Esophagus (tissue), 2 donors: ENCODE data around the gene MYZAP. TPM values are rescaled to one million over a fixed set of nuclear protein-coding genes. Genes with fewer than 3 reads are reported as not detected.

Source experiments
- H3K27ac ChIP-seq, 2 donors: one replicate each; pipeline ENCODE4 v1.5.1; 2013; ENCODE audit warnings: low read depth in 2 of 2, mild to moderate bottlenecking in 2 of 2, inconsistent platforms in 1 of 2, low read length in 1 of 2, moderate library complexity in 1 of 2
- H3K27me3 ChIP-seq, 2 donors: one replicate each; pipeline ENCODE4 v1.6.1; 2013; ENCODE audit warnings: low read length in 2 of 2, control low read depth in 1 of 2, mild to moderate bottlenecking in 1 of 2; ENCODE audit not compliant: insufficient read depth in 2 of 2, control insufficient read depth in 1 of 2
- H3K36me3 ChIP-seq, 2 donors: one replicate each; pipeline ENCODE4 v1.6.1; 2013; ENCODE audit warnings: low read length in 1 of 2; ENCODE audit not compliant: control insufficient read depth in 2 of 2, insufficient read depth in 2 of 2
- H3K4me1 ChIP-seq, 2 donors: one replicate each; pipeline ENCODE4 v1.6.1; 2013; ENCODE audit warnings: low read length in 1 of 2; ENCODE audit not compliant: control insufficient read depth in 2 of 2, insufficient read depth in 2 of 2
- H3K4me3 ChIP-seq, 2 donors: one replicate each; pipeline ENCODE4 v1.5.1; 2013; ENCODE audit warnings: low read length in 2 of 2, mild to moderate bottlenecking in 2 of 2, low read depth in 1 of 2, moderate library complexity in 1 of 2
- H3K9me3 ChIP-seq, 2 donors: one replicate each; pipeline ENCODE4 v1.6.1; 2013; ENCODE audit warnings: mild to moderate bottlenecking in 2 of 2, low read depth in 1 of 2, low read length in 1 of 2, moderate library complexity in 1 of 2; ENCODE audit not compliant: control insufficient read depth in 2 of 2, insufficient read depth in 1 of 2
- WGBS, 2 donors: extraction: QIAGEN DNeasy Blood & Tissue Kit; methylation state at CpG; one replicate each; pipeline ENCODE4 v1.1.7; 2013; 5-methylcytosine and 5-hydroxymethylcytosine counted together
- polyA plus RNA-seq, 2 donors: library from polyadenylated mRNA; stranded (reverse); fragments of 200-250 nt; gene quantifications; one replicate each; pipeline ENCODE4 v1.2.3, GENCODE V29; 2013
- donor health status: healthy with polysubstance abuse.
- donor health status: Bipolar disorder and iron deficiency.

MYZAP gene
- polyA plus RNA-seq, 2 donors, result 38.2 to 71.6 TPM

DNA sequence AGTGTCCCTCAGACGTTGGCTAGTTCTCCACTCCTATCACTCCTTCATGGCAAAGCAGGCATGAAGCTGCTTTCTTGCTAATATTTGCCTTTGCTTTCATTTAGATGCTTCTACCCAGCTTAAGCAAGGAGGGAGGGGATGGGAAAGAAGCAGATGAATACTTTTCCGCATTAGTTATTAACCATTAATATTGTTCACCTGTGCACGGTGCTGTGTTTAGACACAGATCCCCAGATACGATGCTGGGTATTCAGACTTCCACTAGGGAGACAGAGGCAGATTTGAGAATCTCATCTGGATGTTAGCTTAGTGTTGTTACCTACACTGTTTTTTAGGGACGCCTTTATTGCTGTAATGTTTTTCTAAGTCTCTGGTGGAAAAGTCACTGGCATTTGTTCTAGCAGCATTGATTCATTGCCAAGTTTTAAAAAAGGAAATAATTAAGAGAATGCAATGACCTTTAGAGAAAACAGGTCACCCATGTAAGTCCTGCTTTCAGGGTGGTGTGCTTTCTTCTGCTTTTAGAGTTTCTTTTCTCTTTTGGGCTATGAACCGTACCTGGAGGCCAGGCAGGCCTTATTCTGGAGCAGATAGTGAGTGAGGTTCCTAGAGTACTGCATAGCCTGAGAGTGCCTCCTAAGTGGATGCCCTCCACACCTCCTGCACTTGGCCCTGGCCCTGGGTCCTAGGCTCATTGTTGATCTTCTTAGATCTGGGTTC lies 55.5 kb downstream of the MYZAP start:
- WGBS, 2 donors, result 64% methylated on average over 6 of the region's 6 CpGs
- Histone ChIP-seq H3K4me1 (peaks cover 0 to 4% of the 10 kb centered on the region in 2 donors), H3K4me3 (no peak overlapping the region), H3K36me3 (peaks cover 0 to 2% of the 10 kb centered on the region in 2 donors), H3K9me3 (no peaks in the 10 kb centered on the region), H3K27ac (peak overlapping the region in 1 of 2 donors; percentile 50), H3K27me3 (no peaks in the 10 kb centered on the region)

DNA sequence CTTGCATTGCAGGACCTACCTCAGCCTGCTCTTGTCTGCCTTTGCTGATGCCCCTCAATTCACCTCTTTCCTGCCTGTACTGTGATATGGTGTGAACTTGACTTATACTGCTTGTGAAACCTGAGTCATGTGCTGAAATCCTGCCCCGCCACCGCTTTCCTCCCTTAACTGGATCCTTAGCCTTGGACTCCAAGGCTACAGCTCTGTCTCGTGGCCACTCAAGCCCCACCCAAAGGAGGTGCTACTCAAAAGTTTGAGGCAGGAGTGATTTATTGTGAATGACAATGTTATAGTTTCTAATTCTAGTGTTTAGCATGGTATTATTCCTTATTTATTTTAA lies 56.1 kb downstream of the MYZAP start:
- Histone ChIP-seq H3K27ac (peak overlapping the region in 1 of 2 donors; percentile 50), H3K27me3 (no peaks in the 10 kb centered on the region), H3K9me3 (no peaks in the 10 kb centered on the region), H3K36me3 (peaks cover 0 to 2% of the 10 kb centered on the region in 2 donors), H3K4me3 (no peak overlapping the region), H3K4me1 (peaks cover 0 to 4% of the 10 kb centered on the region in 2 donors)
- WGBS, 2 donors, result 67 to 72% methylated on average over 3 of the region's 3 CpGs

DNA sequence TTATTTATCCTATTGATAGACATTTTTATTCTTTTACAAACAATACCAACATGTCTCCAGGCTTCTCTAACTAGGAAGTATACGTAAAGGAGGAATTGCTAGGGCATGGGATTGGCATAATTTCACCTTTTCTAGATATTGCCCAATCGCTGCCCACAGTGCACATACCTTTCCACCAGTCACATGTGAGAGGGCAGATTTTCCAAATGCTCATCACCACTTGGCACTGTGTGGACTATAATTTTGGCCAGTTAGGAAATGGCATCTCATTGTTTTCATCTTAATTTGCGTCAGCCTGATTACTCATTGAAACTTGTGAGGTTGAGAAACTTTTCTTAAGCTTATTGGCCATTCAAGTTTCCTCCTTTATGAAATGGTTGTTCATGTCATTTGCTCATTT lies 57.4 kb downstream of the MYZAP start:
- Histone ChIP-seq H3K4me1 (peaks cover 0 to 4% of the 10 kb centered on the region in 2 donors), H3K27me3 (no peaks in the 10 kb centered on the region), H3K36me3 (peaks cover 0 to 2% of the 10 kb centered on the region in 2 donors), H3K4me3 (no peak overlapping the region), H3K27ac (no peak overlapping the region), H3K9me3 (no peaks in the 10 kb centered on the region)
- WGBS, 2 donors, result 86 to 87% methylated on average over 3 of the region's 3 CpGs

DNA sequence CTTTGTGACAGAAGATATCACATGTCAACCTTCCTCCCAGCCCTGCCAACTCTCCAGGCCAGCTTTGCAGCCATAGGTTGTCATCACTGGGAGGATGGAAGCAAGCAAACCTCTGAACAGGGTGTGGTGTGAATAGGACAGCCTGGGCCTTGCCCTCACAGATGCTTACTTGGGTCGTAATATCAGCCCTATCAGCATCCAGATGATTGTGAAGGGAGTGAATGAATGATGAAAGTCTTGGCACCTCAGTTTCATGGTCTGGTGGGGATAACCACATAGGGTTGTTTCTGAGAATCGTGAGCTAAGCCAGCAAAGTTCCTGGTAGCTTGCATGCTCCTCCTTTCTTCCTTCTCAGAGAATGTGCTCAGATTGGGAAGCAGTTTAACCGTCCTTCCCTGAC lies 59.7 kb downstream of the MYZAP start:
- H3K9me3 ChIP-seq, result no peaks in the 10 kb centered on the region
- WGBS, 2 donors, result 81 to 87% methylated on average over 3 of the region's 3 CpGs
- no peaks in the 10 kb centered on the region for H3K27me3 ChIP-seq
- H3K4me1 ChIP-seq, result peaks cover 0 to 4% of the 10 kb centered on the region in 2 donors
- peaks cover 0 to 3% of the 10 kb centered on the region in 2 donors for H3K36me3 ChIP-seq
- no peak overlapping the region for H3K27ac ChIP-seq
- no peak overlapping the region for H3K4me3 ChIP-seq

DNA sequence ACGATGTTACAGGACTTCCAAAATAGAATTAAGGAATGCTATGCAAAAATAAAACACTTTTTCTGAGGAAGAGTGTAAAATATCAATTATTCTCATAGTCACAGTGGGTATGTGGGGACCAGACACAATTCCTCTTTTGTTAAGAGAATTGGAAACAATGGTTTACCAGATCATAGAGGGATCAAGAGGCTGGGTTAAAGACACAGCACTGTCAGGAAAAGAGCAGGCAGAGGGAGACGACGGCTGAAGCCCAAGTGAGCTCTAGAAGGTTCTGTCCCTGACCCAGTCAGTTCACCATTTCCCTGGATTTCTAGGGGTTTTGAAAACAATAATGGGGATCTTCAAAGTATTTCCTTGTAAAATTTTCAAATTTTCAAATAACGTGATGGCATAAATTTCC lies 60.8 kb downstream of the MYZAP start:
- Histone ChIP-seq H3K27me3 (no peaks in the 10 kb centered on the region), H3K36me3 (peaks cover 0 to 2% of the 10 kb centered on the region in 2 donors), H3K4me3 (no peak overlapping the region), H3K4me1 (peaks cover 0 to 3% of the 10 kb centered on the region in 2 donors), H3K27ac (no peak overlapping the region), H3K9me3 (no peaks in the 10 kb centered on the region)
- WGBS, 2 donors, result 90 to 91% methylated on average over 4 of the region's 4 CpGs

DNA sequence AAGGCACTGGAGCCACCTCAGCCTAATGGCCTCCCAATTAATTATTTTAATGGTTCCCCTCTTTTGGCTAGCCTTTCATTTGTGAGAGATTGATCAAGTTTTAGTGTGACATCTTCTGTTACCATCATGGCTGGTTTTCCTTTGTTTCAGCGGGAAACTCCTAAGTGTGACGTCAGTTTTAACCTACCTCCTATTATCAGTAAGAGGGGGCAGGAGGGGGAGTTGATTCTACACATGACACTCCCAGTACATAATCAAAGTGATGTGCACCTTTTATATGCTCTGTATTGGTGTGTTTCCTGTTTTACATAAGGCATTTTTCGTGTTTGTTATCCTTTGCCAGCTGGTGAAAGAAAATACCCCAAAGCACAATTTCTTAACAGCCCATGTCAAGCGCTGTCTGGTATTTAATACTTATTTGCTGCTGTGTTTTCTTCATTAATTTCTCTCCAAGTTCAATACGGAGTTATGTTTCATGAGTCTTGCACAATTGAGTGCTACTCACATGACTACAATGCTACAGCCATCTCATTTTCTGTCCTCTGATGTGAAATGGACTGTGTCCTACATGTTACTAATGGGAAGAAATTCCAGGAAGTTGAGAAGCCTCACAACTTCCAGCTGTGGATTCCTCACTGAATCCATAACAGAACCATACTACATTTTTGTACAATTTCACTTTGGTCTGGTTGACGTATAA lies 62.6 kb downstream of the MYZAP start:
- peaks cover 0 to 2% of the 10 kb centered on the region in 2 donors for H3K36me3 ChIP-seq
- 65 to 85% methylated on average over 6 of the region's 6 CpGs for WGBS, 2 donors
- no peaks in the 10 kb centered on the region for H3K27me3 ChIP-seq
- H3K9me3 ChIP-seq, result no peaks in the 10 kb centered on the region
- H3K4me1 ChIP-seq, result no peaks in the 10 kb centered on the region
- H3K27ac ChIP-seq, result no peak overlapping the region
- no peak overlapping the region for H3K4me3 ChIP-seq

DNA sequence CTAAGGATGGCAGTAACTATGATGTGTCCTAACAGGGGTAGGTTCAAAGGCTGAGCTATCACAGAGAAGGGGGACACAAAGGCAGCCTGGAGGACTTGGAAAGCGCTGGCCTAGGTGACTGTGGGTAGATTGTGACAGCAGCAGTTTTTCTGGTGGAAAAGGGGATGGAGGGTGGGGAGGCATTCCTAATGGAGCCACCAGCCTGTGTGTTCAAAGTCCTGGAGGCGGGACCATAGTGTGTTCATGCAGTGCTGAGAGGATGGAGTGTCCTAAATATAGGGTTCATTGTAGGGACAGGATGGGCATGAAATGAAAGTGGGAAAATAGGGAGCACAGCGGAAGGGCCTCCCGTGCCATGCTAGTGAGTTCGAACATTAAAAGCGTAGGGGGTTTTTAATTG lies 63.3 kb downstream of the MYZAP start:
- Histone ChIP-seq H3K4me3 (no peak overlapping the region), H3K27ac (no peak overlapping the region), H3K9me3 (no peaks in the 10 kb centered on the region), H3K36me3 (peaks cover 0 to 2% of the 10 kb centered on the region in 2 donors), H3K27me3 (no peaks in the 10 kb centered on the region), H3K4me1 (no peaks in the 10 kb centered on the region)
- WGBS, 2 donors, result 80 to 87% methylated on average over 6 of the region's 6 CpGs

DNA sequence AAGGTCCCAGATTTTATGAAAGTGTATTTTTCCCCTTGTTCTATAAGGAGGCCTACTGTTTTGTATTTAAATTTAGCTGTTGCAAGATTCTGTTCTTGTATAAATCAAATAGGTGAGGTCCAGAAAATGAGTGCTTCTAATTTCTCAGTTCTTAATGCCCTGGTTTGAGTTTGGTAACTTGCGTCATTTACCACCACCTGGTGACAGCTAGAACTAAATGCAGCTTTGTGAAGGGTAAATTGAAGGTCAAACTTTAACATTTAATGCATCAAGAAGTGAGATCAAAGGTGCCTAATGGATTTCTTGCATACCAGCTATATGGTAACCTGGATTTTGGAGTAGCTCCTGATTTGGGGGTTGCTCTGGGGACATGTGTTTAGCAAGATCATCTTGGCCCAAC lies 64.1 kb downstream of the MYZAP start:
- Histone ChIP-seq H3K4me3 (no peak overlapping the region), H3K4me1 (no peaks in the 10 kb centered on the region), H3K36me3 (peaks cover 0 to 2% of the 10 kb centered on the region in 2 donors), H3K9me3 (no peaks in the 10 kb centered on the region), H3K27me3 (no peaks in the 10 kb centered on the region), H3K27ac (no peak overlapping the region)
- 92 to 95% methylated on average over 1 of the region's 1 CpG for WGBS, 2 donors

DNA sequence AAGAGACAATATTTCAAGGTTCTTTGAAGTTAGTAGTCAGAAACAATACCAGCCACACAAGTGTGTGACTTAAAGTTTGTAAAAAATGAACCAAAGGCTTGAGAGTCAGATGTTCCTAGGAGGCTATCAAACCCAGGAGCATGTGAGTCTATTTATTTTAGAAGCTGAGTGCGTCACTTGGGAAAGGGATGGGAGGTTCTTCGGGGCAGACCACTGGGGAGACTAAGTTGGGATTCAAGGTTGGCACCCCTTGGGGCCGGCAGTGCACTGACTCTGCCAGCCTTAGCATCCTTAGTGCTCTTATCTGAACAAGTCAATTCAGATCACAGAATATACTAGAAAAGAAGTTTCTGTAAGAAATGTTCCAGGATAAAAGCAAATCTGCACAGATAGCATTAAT lies 64.7 kb downstream of the MYZAP start:
- Histone ChIP-seq H3K27me3 (no peaks in the 10 kb centered on the region), H3K9me3 (no peaks in the 10 kb centered on the region), H3K4me3 (no peak overlapping the region), H3K36me3 (peaks cover 0 to 2% of the 10 kb centered on the region in 2 donors), H3K27ac (no peak overlapping the region), H3K4me1 (no peaks in the 10 kb centered on the region)
- 84 to 91% methylated on average over 3 of the region's 3 CpGs for WGBS, 2 donors

DNA sequence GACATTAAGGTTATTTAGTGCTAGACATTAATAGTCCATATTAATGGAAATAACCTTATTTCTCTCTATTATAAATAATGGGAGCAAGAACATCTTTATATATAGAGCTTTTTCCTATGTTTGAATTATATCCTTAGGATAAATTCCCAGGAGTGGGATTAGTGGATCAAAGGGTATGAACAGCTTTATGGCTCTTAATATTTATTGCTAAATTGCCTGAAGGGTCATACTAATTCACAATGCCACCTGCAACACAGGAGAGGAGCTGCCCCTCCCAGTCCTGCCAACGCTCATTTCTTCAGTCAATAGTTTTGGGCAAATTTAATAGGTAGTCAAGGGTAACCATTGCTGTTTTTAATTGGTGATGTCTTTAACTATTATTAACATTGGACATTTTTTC lies 65.9 kb downstream of the MYZAP start:
- 60 to 74% methylated on average over 1 of the region's 1 CpG for WGBS, 2 donors
- Histone ChIP-seq H3K36me3 (peaks cover 0 to 2% of the 10 kb centered on the region in 2 donors), H3K27me3 (no peaks in the 10 kb centered on the region), H3K4me1 (no peaks in the 10 kb centered on the region), H3K27ac (no peak overlapping the region), H3K4me3 (no peak overlapping the region), H3K9me3 (no peaks in the 10 kb centered on the region)
